GM12892 (cell line): ENCODE measurements around the gene HPGDS.

Experiments
- POLR2A ChIP-seq: IDR thresholded peaks from 2 replicates; pipeline ENCODE4 v1.6.1; 2011; ENCODE audit warnings: low read depth, low read length, control low read depth
- POLR2AphosphoS5 ChIP-seq: IDR thresholded peaks from 2 replicates; pipeline ENCODE4 v1.6.1; 2011; ENCODE audit warnings: low read depth, low read length, control low read depth
- TAF1 ChIP-seq: IDR thresholded peaks from 2 replicates; pipeline ENCODE4 v1.6.1; 2011; ENCODE audit warnings: low read depth, mild to moderate bottlenecking, control low read depth, low read length, borderline replicate concordance

GRCh38 chr4:94342694-94343093 lies at the start of gene HPGDS:
- TF ChIP-seq POLR2AphosphoS5 (no peak), POLR2A (no peak), TAF1 (no peak)
